CD8-positive, alpha-beta memory T cell (primary cell): ENCODE results near the gene GRB7. TPM values are rescaled to one million over a fixed set of nuclear protein-coding genes. Genes with fewer than 3 reads are reported as not detected.
A peak's percentile ranks its signal among the peaks of the same experiment; 100 is the strongest.

ENCODE experiments used
- CTCF ChIA-PET: fragments of 350-600 bp; sonication (Branson Sonifier 250); formaldehyde crosslinking; loops from one replicate; lab custom pipeline; 2021; ENCODE audit warnings: antibody characterized with exemption; lab: Charles Lee
- POLR2A ChIA-PET: fragments of 350-600 bp; sonication (Branson Sonifier 250); formaldehyde crosslinking; loops from one replicate; lab custom pipeline; 2021; ENCODE audit warnings: antibody characterized with exemption; lab: Charles Lee
- DNase-seq, 5 donors: peaks; one replicate each; pipeline versions ENCODE4 v3.0.0 to v3.0.0-alpha.2; 2020 to 2022; ENCODE audit warnings: mixed read lengths in 1 of 5
- H3K27ac ChIP-seq: one replicate; pipeline ENCODE4 v1.7.0; 2013; ENCODE audit warnings: low read depth, mild to moderate bottlenecking, low read length, moderate library complexity
- H3K27me3 ChIP-seq: 2 replicates; pipeline ENCODE4 v1.7.0; 2013; ENCODE audit warnings: low read length, mild to moderate bottlenecking; ENCODE audit not compliant: insufficient read depth, poor library complexity, severe bottlenecking
- H3K36me3 ChIP-seq: 2 replicates; pipeline ENCODE4 v1.7.0; 2013; ENCODE audit warnings: mild to moderate bottlenecking, low read length, moderate library complexity; ENCODE audit not compliant: insufficient read depth
- H3K4me1 ChIP-seq: 2 replicates; pipeline ENCODE4 v1.7.0; 2013; ENCODE audit warnings: mild to moderate bottlenecking, low read length, moderate library complexity; ENCODE audit not compliant: insufficient read depth
- H3K4me3 ChIP-seq: 2 replicates; pipeline ENCODE4 v1.7.0; 2013; ENCODE audit warnings: mild to moderate bottlenecking, low read length
- H3K9me3 ChIP-seq: 2 replicates; pipeline ENCODE4 v1.7.0; 2013; ENCODE audit warnings: mild to moderate bottlenecking, low read length
- H3K27ac Mint-ChIP-seq, 8 donors: one replicate each; pipeline ENCODE4 v1.8.0; 2020 to 2021; ENCODE audit warnings: mixed read lengths in 8 of 8, mild to moderate bottlenecking in 6 of 8, inconsistent platforms in 3 of 8, moderate library complexity in 3 of 8
- H3K27me3 Mint-ChIP-seq, 2 donors: one replicate each; pipeline ENCODE4 v1.8.0; 2020 to 2021; ENCODE audit warnings: mixed read lengths in 2 of 2, mild to moderate bottlenecking in 1 of 2, moderate library complexity in 1 of 2
- H3K36me3 Mint-ChIP-seq, 3 donors: one replicate each; pipeline ENCODE4 v1.8.0; 2020 to 2021; ENCODE audit warnings: mixed read lengths in 3 of 3, inconsistent platforms in 1 of 3, mild to moderate bottlenecking in 1 of 3
- H3K4me1 Mint-ChIP-seq, 3 donors: one replicate each; pipeline ENCODE4 v1.8.0; 2020 to 2021; ENCODE audit warnings: mixed read lengths in 3 of 3, inconsistent platforms in 1 of 3, mild to moderate bottlenecking in 1 of 3
- H3K4me3 Mint-ChIP-seq, 7 donors: one replicate each; pipeline ENCODE4 v1.8.0; 2020 to 2021; ENCODE audit warnings: mixed read lengths in 7 of 7, mild to moderate bottlenecking in 6 of 7, moderate library complexity in 4 of 7, inconsistent platforms in 2 of 7
- H3K9me3 Mint-ChIP-seq, 5 donors: one replicate each; pipeline ENCODE4 v1.8.0; 2020 to 2022; ENCODE audit warnings: mixed read lengths in 5 of 5, mild to moderate bottlenecking in 3 of 5, moderate library complexity in 2 of 5, inconsistent platforms in 1 of 5
- polyA plus RNA-seq: library from polyadenylated mRNA; unstranded; fragments of 300-500 nt; fragmentation: Illumina TruSeq; gene quantifications from one replicate; pipeline ENCODE4 v1.2.3, GENCODE V29; 2021
- total RNA-seq, 2 experiments: library from RNA; stranded (reverse); gene quantifications; one replicate each; pipeline ENCODE4 v1.2.3, GENCODE V29; 2021

Gene GRB7
- total and polyA plus RNA-seq, 3 experiments from 2014 or later: not detected

DNA sequence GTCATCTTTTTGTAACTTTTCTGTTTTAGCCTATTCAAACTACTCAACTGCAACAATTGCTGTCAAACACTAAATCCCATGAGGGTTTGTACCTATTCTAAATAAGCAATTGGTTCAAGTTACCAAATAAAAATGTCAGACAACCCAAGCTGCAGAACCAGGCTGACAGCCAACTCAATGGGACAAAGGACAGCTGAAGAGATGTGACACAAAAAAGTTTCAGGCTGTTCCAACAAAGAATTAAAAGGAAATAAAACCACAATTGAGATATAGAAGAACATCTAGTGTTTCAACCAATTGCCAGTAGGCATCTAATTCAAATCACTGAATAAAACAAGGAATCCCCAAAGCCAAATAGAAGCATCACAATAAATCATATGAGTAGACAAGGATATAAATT, 49.3 kb downstream of the GRB7 start:
- peaks cover 52 to 80% (median 73%) of the 10 kb centered on the region in 3 donors for H3K4me1 Mint-ChIP-seq
- H3K27me3 Mint-ChIP-seq: no peaks in the 10 kb centered on the region
- Histone ChIP-seq H3K36me3 (peaks cover 25% of the 10 kb centered on the region), H3K4me3 (no peak overlapping the region), H3K4me1 (peaks cover 44% of the 10 kb centered on the region), H3K27ac (no peak overlapping the region), H3K9me3 (no peaks in the 10 kb centered on the region), H3K27me3 (no peaks in the 10 kb centered on the region)
- H3K36me3 Mint-ChIP-seq: peaks cover 29 to 79% (median 33%) of the 10 kb centered on the region in 3 donors
- peak overlapping the region in 4 of 8 donors; percentile 18 to 79 (median 47) for H3K27ac Mint-ChIP-seq
- CTCF ChIA-PET: interaction anchor here (0.8 kb wide), 1 partner anchor 99 kb away, joined by 3 read pairs; the partner anchor contains the start of gene PGAP3
- POLR2A ChIA-PET: no interaction called here
- no peak for DNase-seq
- H3K9me3 Mint-ChIP-seq: no peaks in the 10 kb centered on the region
- no peak overlapping the region for H3K4me3 Mint-ChIP-seq

GRCh38 chr17:39787743-39788484, 50.2 kb downstream of the GRB7 start:
- no peak overlapping the region for H3K4me3 Mint-ChIP-seq
- no peak overlapping the region for H3K27ac ChIP-seq
- H3K4me1 ChIP-seq: peaks cover 44% of the 10 kb centered on the region
- no peaks in the 10 kb centered on the region for H3K9me3 ChIP-seq
- no peaks in the 10 kb centered on the region for H3K27me3 Mint-ChIP-seq
- H3K27me3 ChIP-seq: no peaks in the 10 kb centered on the region
- peak overlapping the region in 6 of 8 donors; percentile 9 to 79 (median 38) for H3K27ac Mint-ChIP-seq
- H3K4me1 Mint-ChIP-seq: peaks cover 52 to 80% (median 73%) of the 10 kb centered on the region in 3 donors
- peaks cover 19% of the 10 kb centered on the region for H3K36me3 ChIP-seq
- H3K36me3 Mint-ChIP-seq: peaks cover 27 to 77% (median 32%) of the 10 kb centered on the region in 3 donors
- POLR2A ChIA-PET: interaction anchor here (1.0 kb wide), 1 partner anchor 10 kb away, joined by 3 read pairs; no protein-coding TSS in a partner anchor
- H3K9me3 Mint-ChIP-seq: no peaks in the 10 kb centered on the region
- CTCF ChIA-PET: no interaction called here
- no peak overlapping the region for H3K4me3 ChIP-seq
- DNase-seq: no peak

DNA sequence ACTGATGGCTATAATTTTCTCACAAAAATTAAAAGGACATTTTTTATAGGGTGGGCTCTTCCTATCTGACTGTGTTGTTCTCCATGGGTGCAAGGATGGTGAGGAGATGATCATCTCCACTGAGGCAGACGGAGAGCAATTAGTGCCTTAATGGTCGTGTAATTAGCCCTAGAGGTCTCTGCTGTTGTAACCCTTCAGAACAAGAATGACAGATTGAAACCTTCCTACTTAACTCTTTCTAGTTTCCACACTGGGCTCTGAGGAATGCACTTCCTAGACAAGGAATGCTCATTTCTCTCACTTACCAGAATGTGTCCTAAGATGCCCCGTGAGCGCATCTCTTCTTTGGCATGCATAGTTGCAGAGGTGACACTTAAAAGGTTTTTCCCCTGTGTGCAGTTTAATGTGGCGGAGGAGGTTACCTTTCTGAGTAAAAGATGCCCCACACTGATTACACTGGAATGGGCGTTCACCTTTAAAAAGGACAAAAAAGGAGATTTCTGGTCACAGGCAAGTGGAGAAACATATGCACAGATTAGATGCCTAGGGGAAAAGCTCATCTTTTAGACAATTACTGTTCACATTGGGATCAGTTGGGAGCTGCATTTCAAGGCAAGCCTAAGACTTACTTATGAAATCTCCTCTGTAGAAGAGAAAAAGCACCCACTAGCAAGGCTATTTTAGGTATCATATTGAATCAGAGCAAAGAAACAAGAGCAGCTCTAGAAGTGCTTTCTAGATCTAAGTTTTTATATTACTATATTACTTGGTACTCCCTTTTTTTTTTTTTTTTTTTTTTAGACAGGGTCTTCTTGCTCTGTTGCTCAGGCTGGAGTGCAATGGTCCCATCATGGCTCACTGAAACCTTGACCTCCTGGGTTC, 53.6 kb downstream of the GRB7 start:
- Mint-ChIP-seq H3K27ac (peak overlapping the region; percentile 72 to 93 (median 90)), H3K4me3 (peak overlapping the region; percentile 5 to 82 (median 71)), H3K27me3 (no peaks in the 10 kb centered on the region), H3K4me1 (peaks cover 62 to 81% (median 77%) of the 10 kb centered on the region in 3 donors), H3K36me3 (peaks cover 24 to 54% (median 24%) of the 10 kb centered on the region in 3 donors), H3K9me3 (no peaks in the 10 kb centered on the region)
- Histone ChIP-seq H3K27me3 (no peaks in the 10 kb centered on the region), H3K36me3 (peaks cover 19% of the 10 kb centered on the region), H3K27ac (no peak overlapping the region), H3K4me1 (peaks cover 57% of the 10 kb centered on the region), H3K4me3 (peak overlapping the region; percentile 6), H3K9me3 (no peaks in the 10 kb centered on the region)
- ChIA-PET POLR2A (interaction anchor here (0.6 to 3.1 kb wide), 5 partner anchors 9 to 28 kb away, joined by 3 to 14 read pairs (median 7); no protein-coding TSS in a partner anchor), CTCF (interaction anchor here (1.1 to 1.2 kb wide), 2 partner anchors 22 to 32 kb away, joined by 3 to 4 read pairs; no protein-coding TSS in a partner anchor)
- peak in 3 of 5 donors; percentile 31 to 56 (median 55) for DNase-seq

DNA sequence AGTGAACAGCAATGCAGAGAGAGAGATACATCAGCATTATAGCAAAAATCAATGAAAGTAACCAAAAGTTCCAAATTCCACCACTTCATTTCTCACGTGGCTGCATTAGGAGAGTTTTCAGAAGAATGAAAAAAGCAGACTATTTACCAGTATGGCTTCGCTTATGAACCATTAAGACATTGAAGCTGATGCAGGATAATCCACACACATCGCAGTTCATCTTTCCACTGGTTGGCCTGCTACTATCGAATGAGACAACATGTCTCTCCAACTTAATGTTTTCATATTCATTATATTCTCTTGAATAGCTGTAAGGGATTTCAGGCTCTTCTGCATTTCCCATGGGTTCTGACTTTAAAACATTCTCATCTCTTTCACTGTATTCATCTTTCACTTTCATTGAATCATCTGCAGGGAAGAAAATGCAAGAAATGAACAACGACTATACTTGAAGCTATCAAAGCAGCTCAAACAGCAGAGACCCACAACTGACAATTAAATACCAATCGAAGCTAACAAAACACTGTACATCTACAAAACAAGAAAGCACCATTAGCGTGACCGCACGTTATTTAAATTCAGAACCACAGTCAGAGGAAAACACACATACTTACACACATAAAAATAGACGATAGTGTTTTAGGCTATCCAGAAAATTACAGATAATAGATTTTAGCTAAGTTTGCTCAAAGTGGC, 54.9 kb downstream of the GRB7 start:
- POLR2A ChIA-PET: interaction anchor here (0.7 to 3.1 kb wide), 7 partner anchors 9 to 49 kb away, joined by 3 to 24 read pairs (median 4); no protein-coding TSS in a partner anchor
- H3K4me3 ChIP-seq: peak overlapping the region; percentile 6

DNA sequence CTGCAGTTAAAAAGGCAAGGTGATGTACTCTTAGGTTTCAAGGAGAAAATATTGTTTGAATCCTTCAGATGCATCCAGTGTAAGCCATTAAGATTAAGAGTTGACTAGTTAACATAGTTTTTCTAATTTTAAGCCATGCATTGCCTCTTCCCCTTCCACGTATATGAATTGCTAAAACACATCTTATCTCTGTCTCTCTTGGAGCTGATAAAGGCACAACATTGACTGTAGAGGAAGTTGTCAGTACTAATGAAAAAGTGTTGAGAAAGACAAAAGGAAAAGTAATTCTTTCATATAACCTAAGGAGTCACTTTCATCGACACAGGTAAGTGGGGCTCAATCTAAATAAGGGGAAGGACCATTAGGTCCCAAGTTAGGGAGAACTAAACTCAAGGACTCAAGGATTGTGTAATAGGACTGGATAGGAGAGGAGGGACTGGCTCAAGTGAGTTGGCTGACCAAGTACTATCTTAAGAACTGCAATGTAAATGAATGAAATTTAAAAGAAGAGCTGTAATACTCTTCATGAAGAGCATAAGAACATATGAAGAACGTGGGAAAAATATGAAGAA, 55.6 kb downstream of the GRB7 start:
- peaks cover 8% of the 10 kb centered on the region for H3K36me3 ChIP-seq
- CTCF ChIA-PET: interaction anchor here (0.6 to 1.9 kb wide), 10 partner anchors 13 to 172 kb away, joined by 3 to 8 read pairs (median 4); no protein-coding TSS in a partner anchor
- no peak overlapping the region for H3K27ac ChIP-seq
- Mint-ChIP-seq H3K4me3 (peak overlapping the region; percentile 15 to 82 (median 78)), H3K27me3 (no peaks in the 10 kb centered on the region), H3K27ac (peak overlapping the region; percentile 81 to 97 (median 92)), H3K36me3 (peaks cover 11 to 43% (median 19%) of the 10 kb centered on the region in 3 donors), H3K4me1 (peaks cover 61 to 76% (median 74%) of the 10 kb centered on the region in 3 donors), H3K9me3 (no peaks in the 10 kb centered on the region)
- no peaks in the 10 kb centered on the region for H3K9me3 ChIP-seq
- DNase-seq: no peak
- H3K27me3 ChIP-seq: no peaks in the 10 kb centered on the region
- peak overlapping the region; percentile 6 for H3K4me3 ChIP-seq
- peaks cover 60% of the 10 kb centered on the region for H3K4me1 ChIP-seq
- POLR2A ChIA-PET: interaction anchor here (0.7 to 3.1 kb wide), 7 partner anchors 9 to 26 kb away, joined by 3 to 24 read pairs (median 7); no protein-coding TSS in a partner anchor

More for the DNA sequence above, 54.9 kb downstream of the GRB7 start:
- Histone ChIP-seq H3K27me3 (no peaks in the 10 kb centered on the region), H3K27ac (no peak overlapping the region), H3K4me1 (peaks cover 58% of the 10 kb centered on the region), H3K36me3 (peaks cover 15% of the 10 kb centered on the region), H3K9me3 (no peaks in the 10 kb centered on the region)
- Mint-ChIP-seq H3K9me3 (no peaks in the 10 kb centered on the region), H3K27me3 (no peaks in the 10 kb centered on the region), H3K27ac (peak overlapping the region; percentile 1 to 97 (median 92)), H3K36me3 (peaks cover 17 to 46% (median 22%) of the 10 kb centered on the region in 3 donors), H3K4me1 (peaks cover 60 to 75% (median 73%) of the 10 kb centered on the region in 3 donors), H3K4me3 (peak overlapping the region; percentile 15 to 82 (median 78))
- CTCF ChIA-PET: interaction anchor here (0.6 to 1.3 kb wide), 6 partner anchors 13 to 171 kb away, joined by 3 to 7 read pairs (median 4); no protein-coding TSS in a partner anchor
- DNase-seq: no peak

- Mint-ChIP-seq H3K9me3 (no peaks in the 10 kb centered on the region), H3K27ac (peak overlapping the region; percentile 81 to 97 (median 92)), H3K4me3 (peak overlapping the region; percentile 22 to 82 (median 74)), H3K4me1 (peaks cover 67 to 85% (median 84%) of the 10 kb centered on the region in 3 donors), H3K27me3 (no peaks in the 10 kb centered on the region), H3K36me3 (peaks cover 11 to 38% (median 17%) of the 10 kb centered on the region in 3 donors)
- Histone ChIP-seq H3K4me3 (peak overlapping the region; percentile 17), H3K9me3 (no peaks in the 10 kb centered on the region), H3K27ac (no peak overlapping the region), H3K27me3 (no peaks in the 10 kb centered on the region), H3K4me1 (peaks cover 71% of the 10 kb centered on the region), H3K36me3 (peaks cover 3% of the 10 kb centered on the region)
- peak in 3 of 5 donors; percentile 45 to 57 (median 48) for DNase-seq
- ChIA-PET CTCF (interaction anchor here (0.9 to 1.9 kb wide), 9 partner anchors 11 to 173 kb away, joined by 3 to 8 read pairs (median 3); no protein-coding TSS in a partner anchor), POLR2A (interaction anchor here (0.7 to 3.1 kb wide), 6 partner anchors 12 to 49 kb away, joined by 3 to 24 read pairs (median 6); no protein-coding TSS in a partner anchor)
Observed at GRCh38 chr17:39794249-39794970, 56.7 kb downstream of the GRB7 start.
